Measurements from ENCODE around the gene PCDH9.

PCDH9 gene

DNA sequence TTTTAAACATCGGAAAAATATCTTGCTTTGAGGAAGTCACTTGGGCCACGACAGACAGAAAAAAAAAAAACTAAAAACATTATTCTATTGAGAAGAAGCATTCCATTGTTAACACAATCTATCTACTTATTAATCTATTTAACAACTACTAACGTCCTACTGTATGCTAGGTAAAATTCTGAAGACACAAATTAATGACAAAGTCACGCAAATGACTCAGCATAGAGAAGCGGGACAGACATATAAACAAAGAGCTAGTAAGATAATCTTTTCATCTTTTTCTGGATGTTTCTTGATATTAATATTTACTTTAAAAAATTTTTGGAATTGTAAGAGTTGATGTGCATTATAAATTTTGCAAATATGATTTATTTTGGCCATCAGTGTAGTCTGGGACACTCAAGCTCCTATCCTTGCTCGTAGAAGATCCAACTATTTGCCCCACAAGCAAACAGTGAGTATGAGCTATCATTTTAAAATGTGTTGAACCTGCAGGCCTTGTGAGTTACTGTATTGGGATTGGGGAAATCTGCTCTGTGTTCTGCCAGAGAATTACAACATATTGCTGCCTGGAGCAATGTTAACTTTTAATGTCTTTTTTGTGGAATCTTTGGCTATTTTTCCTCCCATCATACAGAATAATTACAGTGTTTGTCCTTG is 109.1 kb downstream of the PCDH9 start:
- H3K36me3 ChIP-seq (ENCODE audit: insufficient read depth, low read length): no peaks in the 10 kb centered on the region
- no peaks in the 10 kb centered on the region for H3K9me3 ChIP-seq (ENCODE audit: low read depth, low read length)
- 0 out of 2 replicates have a peak overlapping the region, but pooled peaks have one; percentile 1 for H3K27ac ChIP-seq
- no peak overlapping the region for H3K4me3 ChIP-seq
- DNase-seq (ENCODE audit: low read depth, low spot score): no peak
- no peak for TF ChIP-seq EZH2 (IDR thresholded peaks at IDR 0.05)
- no peak for TF ChIP-seq FOXP2 (optimal IDR thresholded peaks at IDR 0.05; ENCODE audit: control extremely low read depth, extremely low read length, insufficient read depth)
- TF ChIP-seq POLR2AphosphoS5 (IDR thresholded peaks at IDR 0.05; ENCODE audit: borderline replicate concordance, low read depth, low read length): no peak
- no peak overlapping the region for H3K9ac ChIP-seq (ENCODE audit: insufficient read length)

- DNase-seq (ENCODE audit: low read depth, low spot score): no peak
- Histone ChIP-seq H3K9ac (ENCODE audit: insufficient read length) (no peak overlapping the region), H3K9me3 (ENCODE audit: low read depth, low read length) (no peaks in the 10 kb centered on the region), H3K27ac (no peak overlapping the region), H3K36me3 (ENCODE audit: insufficient read depth, low read length) (no peaks in the 10 kb centered on the region), H3K4me3 (no peak overlapping the region)
- TF ChIP-seq EZH2 (IDR thresholded peaks at IDR 0.05): no peak
- TF ChIP-seq FOXP2 (optimal IDR thresholded peaks at IDR 0.05; ENCODE audit: control extremely low read depth, extremely low read length, insufficient read depth): no peak
- no peak for TF ChIP-seq POLR2AphosphoS5 (IDR thresholded peaks at IDR 0.05; ENCODE audit: borderline replicate concordance, low read depth, low read length)
Measured at GRCh38 chr13:67119481-67119894, 110.6 kb downstream of the PCDH9 start.

GRCh38 chr13:67118277-67118676 is 111.9 kb downstream of the PCDH9 start:
- TF ChIP-seq POLR2AphosphoS5 (IDR thresholded peaks at IDR 0.05; ENCODE audit: borderline replicate concordance, low read depth, low read length) (no peak), FOXP2 (optimal IDR thresholded peaks at IDR 0.05; ENCODE audit: control extremely low read depth, extremely low read length, insufficient read depth) (no peak)
- no peak overlapping the region for H3K4me3 ChIP-seq
- H3K9me3 ChIP-seq (ENCODE audit: low read depth, low read length): no peaks in the 10 kb centered on the region
- H3K27ac ChIP-seq: no peak overlapping the region
- DNase-seq (ENCODE audit: low read depth, low spot score): no peak
- H3K36me3 ChIP-seq (ENCODE audit: insufficient read depth, low read length): no peaks in the 10 kb centered on the region
- no peak overlapping the region for H3K9ac ChIP-seq (ENCODE audit: insufficient read length)

GRCh38 chr13:67117010-67117550 is 113.1 kb downstream of the PCDH9 start:
- Histone ChIP-seq H3K4me3 (no peak overlapping the region), H3K9ac (ENCODE audit: insufficient read length) (no peak overlapping the region), H3K9me3 (ENCODE audit: low read depth, low read length) (no peaks in the 10 kb centered on the region), H3K36me3 (ENCODE audit: insufficient read depth, low read length) (no peaks in the 10 kb centered on the region), H3K27ac (no peak overlapping the region)
- no peak for TF ChIP-seq FOXP2 (optimal IDR thresholded peaks at IDR 0.05; ENCODE audit: control extremely low read depth, extremely low read length, insufficient read depth)
- no peak for TF ChIP-seq POLR2AphosphoS5 (IDR thresholded peaks at IDR 0.05; ENCODE audit: borderline replicate concordance, low read depth, low read length)
- no peak for TF ChIP-seq EZH2 (IDR thresholded peaks at IDR 0.05)
- no peak for DNase-seq (ENCODE audit: low read depth, low spot score)

- H3K36me3 ChIP-seq (ENCODE audit: insufficient read depth, low read length): no peaks in the 10 kb centered on the region
- H3K4me3 ChIP-seq: no peak overlapping the region
- no peak overlapping the region for H3K27ac ChIP-seq
- TF ChIP-seq FOXP2 (optimal IDR thresholded peaks at IDR 0.05; ENCODE audit: control extremely low read depth, extremely low read length, insufficient read depth): no peak
- TF ChIP-seq EZH2 (IDR thresholded peaks at IDR 0.05): no peak
- no peak for TF ChIP-seq POLR2AphosphoS5 (IDR thresholded peaks at IDR 0.05; ENCODE audit: borderline replicate concordance, low read depth, low read length)
- DNase-seq (ENCODE audit: low read depth, low spot score): no peak
- no peaks in the 10 kb centered on the region for H3K9me3 ChIP-seq (ENCODE audit: low read depth, low read length)
- no peak overlapping the region for H3K9ac ChIP-seq (ENCODE audit: insufficient read length)
Measured at GRCh38 chr13:67107979-67108378, 122.2 kb downstream of the PCDH9 start.

GRCh38 chr13:67106502-67107057 is 123.6 kb downstream of the PCDH9 start:
- Histone ChIP-seq H3K36me3 (ENCODE audit: insufficient read depth, low read length) (no peaks in the 10 kb centered on the region), H3K4me3 (no peak overlapping the region), H3K9ac (ENCODE audit: insufficient read length) (no peak overlapping the region), H3K9me3 (ENCODE audit: low read depth, low read length) (no peaks in the 10 kb centered on the region), H3K27ac (no peak overlapping the region)
- no peak for DNase-seq (ENCODE audit: low read depth, low spot score)
- TF ChIP-seq FOXP2 (optimal IDR thresholded peaks at IDR 0.05; ENCODE audit: control extremely low read depth, extremely low read length, insufficient read depth) (no peak), POLR2AphosphoS5 (IDR thresholded peaks at IDR 0.05; ENCODE audit: borderline replicate concordance, low read depth, low read length) (no peak), EZH2 (IDR thresholded peaks at IDR 0.05) (no peak)

- Histone ChIP-seq H3K36me3 (ENCODE audit: insufficient read depth, low read length) (no peaks in the 10 kb centered on the region), H3K4me3 (no peak overlapping the region), H3K9me3 (ENCODE audit: low read depth, low read length) (no peaks in the 10 kb centered on the region), H3K27ac (no peak overlapping the region), H3K9ac (ENCODE audit: insufficient read length) (no peak overlapping the region)
- DNase-seq (ENCODE audit: low read depth, low spot score): no peak
- TF ChIP-seq EZH2 (IDR thresholded peaks at IDR 0.05): no peak
- no peak for TF ChIP-seq POLR2AphosphoS5 (IDR thresholded peaks at IDR 0.05; ENCODE audit: borderline replicate concordance, low read depth, low read length)
- TF ChIP-seq FOXP2 (optimal IDR thresholded peaks at IDR 0.05; ENCODE audit: control extremely low read depth, extremely low read length, insufficient read depth): no peak
Measured at GRCh38 chr13:67101730-67102467, 128.2 kb downstream of the PCDH9 start.

DNA sequence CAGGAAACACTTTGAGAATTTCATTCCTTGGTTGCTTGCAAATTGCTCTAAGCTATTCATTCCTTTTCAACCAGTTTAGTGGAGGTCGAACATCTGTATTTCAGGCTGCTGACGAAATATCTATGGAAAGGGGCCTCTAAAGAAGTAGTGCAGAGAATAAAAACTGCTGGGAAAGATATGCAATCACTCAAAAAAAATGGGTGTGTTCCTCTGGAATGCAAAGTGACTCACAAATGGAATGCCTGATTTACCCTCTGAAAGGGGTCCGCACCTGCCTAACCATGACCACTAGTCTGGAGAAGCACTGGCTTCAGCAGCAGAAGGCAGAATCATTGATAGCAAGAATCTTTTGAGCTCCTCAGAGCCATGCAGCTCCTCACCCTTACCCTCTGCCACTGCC is 129.4 kb downstream of the PCDH9 start:
- H3K27ac ChIP-seq: peak overlapping the region; percentile 29; the same call in 1 of the 2 replicates
- no peak for TF ChIP-seq POLR2AphosphoS5 (IDR thresholded peaks at IDR 0.05; ENCODE audit: borderline replicate concordance, low read depth, low read length)
- peak; percentile 30 for DNase-seq (ENCODE audit: low read depth, low spot score)
- no peak overlapping the region for H3K9ac ChIP-seq (ENCODE audit: insufficient read length)
- peak overlapping the region; percentile 29 for H3K4me3 ChIP-seq
- no peaks in the 10 kb centered on the region for H3K36me3 ChIP-seq (ENCODE audit: insufficient read depth, low read length)
- H3K9me3 ChIP-seq (ENCODE audit: low read depth, low read length): no peaks in the 10 kb centered on the region
